ENCODE data around the gene CBLN1. TPM values are rescaled to one million over a fixed set of nuclear protein-coding genes. Genes with fewer than 3 reads are reported as not detected.

Gene CBLN1
- total and polyA plus RNA-seq, 2 experiments from 2014 or later = 1.2 to 6.4 TPM

DNA sequence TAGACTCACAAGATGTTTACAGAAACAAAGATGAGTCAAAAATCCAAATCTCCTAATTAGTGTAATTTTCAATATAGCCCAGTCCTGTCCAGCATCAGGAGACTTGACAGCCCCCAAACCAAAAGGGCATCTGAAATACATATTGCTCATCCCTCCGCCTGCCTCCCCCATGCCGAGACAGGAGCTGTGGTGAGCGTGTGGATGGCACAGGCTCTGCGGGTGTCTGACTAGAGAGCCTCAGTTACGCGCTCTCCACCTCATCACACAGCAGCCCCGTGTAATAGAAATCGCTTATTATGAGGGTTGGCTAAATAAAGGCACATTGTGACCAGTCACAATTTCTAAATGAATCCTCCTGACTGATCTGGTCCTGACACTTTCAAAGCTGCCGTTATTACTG is 43.1 kb upstream of the CBLN1 start (continued):
- TF ChIP-seq, protein P1, sequence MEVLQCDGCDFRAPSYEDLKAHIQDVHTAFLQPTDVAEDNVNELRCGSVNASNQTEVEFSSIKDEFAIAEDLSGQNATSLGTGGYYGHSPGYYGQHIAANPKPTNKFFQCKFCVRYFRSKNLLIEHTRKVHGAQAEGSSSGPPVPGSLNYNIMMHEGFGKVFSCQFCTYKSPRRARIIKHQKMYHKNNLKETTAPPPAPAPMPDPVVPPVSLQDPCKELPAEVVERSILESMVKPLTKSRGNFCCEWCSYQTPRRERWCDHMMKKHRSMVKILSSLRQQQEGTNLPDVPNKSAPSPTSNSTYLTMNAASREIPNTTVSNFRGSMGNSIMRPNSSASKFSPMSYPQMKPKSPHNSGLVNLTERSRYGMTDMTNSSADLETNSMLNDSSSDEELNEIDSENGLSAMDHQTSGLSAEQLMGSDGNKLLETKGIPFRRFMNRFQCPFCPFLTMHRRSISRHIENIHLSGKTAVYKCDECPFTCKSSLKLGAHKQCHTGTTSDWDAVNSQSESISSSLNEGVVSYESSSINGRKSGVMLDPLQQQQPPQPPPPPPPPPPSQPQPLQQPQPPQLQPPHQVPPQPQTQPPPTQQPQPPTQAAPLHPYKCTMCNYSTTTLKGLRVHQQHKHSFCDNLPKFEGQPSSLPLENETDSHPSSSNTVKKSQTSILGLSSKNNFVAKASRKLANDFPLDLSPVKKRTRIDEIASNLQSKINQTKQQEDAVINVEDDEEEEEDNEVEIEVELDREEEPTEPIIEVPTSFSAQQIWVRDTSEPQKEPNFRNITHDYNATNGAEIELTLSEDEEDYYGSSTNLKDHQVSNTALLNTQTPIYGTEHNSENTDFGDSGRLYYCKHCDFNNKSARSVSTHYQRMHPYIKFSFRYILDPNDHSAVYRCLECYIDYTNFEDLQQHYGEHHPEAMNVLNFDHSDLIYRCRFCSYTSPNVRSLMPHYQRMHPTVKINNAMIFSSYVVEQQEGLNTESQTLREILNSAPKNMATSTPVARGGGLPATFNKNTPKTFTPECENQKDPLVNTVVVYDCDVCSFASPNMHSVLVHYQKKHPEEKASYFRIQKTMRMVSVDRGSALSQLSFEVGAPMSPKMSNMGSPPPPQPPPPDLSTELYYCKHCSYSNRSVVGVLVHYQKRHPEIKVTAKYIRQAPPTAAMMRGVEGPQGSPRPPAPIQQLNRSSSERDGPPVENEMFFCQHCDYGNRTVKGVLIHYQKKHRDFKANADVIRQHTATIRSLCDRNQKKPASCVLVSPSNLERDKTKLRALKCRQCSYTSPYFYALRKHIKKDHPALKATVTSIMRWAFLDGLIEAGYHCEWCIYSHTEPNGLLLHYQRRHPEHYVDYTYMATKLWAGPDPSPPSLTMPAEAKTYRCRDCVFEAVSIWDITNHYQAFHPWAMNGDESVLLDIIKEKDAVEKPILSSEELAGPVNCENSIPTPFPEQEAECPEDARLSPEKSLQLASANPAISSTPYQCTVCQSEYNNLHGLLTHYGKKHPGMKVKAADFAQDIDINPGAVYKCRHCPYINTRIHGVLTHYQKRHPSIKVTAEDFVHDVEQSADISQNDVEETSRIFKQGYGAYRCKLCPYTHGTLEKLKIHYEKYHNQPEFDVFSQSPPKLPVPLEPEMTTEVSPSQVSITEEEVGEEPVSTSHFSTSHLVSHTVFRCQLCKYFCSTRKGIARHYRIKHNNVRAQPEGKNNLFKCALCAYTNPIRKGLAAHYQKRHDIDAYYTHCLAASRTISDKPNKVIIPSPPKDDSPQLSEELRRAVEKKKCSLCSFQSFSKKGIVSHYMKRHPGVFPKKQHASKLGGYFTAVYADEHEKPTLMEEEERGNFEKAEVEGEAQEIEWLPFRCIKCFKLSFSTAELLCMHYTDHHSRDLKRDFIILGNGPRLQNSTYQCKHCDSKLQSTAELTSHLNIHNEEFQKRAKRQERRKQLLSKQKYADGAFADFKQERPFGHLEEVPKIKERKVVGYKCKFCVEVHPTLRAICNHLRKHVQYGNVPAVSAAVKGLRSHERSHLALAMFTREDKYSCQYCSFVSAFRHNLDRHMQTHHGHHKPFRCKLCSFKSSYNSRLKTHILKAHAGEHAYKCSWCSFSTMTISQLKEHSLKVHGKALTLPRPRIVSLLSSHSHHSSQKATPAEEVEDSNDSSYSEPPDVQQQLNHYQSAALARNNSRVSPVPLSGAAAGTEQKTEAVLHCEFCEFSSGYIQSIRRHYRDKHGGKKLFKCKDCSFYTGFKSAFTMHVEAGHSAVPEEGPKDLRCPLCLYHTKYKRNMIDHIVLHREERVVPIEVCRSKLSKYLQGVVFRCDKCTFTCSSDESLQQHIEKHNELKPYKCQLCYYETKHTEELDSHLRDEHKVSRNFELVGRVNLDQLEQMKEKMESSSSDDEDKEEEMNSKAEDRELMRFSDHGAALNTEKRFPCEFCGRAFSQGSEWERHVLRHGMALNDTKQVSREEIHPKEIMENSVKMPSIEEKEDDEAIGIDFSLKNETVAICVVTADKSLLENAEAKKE (CRISPR knock-in tag; IDR thresholded peaks at IDR 0.05) = no peak
- no peak for TF ChIP-seq JUNB (IDR thresholded peaks at IDR 0.05; ENCODE audit: unreplicated experiment)
- no peak for TF ChIP-seq NANOG (IDR thresholded peaks at IDR 0.05; ENCODE audit: borderline replicate concordance)

DNA sequence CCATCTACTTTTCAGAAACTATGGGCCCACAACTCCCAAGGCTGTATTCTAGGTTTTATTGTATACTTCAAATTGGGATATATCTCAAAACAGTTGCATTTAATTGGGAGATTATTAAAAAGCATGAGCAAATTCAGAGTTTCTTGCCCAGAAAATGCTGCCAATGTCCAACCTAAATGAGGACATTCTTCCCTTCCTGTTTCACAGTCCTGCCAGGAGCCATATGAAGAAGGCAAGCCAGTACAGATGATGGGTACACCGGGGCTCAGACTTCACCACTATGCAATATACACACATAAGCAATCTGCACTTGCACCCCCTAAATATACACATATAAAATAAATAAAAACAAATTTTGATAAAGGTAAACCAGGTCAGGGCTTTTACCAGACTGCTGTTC is 34.0 kb upstream of the CBLN1 start:
- Histone ChIP-seq H3K4me1 (ENCODE audit: insufficient read depth) (peaks cover 18% of the 10 kb centered on the region), H3K9me2 (ENCODE audit: insufficient read depth) (no peaks in the 10 kb centered on the region), H3F3A (replicated peaks; ENCODE audit: low read depth) (no peaks in the 10 kb centered on the region), H3K36me3 (ENCODE audit: insufficient read depth) (no peaks in the 10 kb centered on the region), H3K27me3 (ENCODE audit: insufficient read depth) (no peaks in the 10 kb centered on the region; the same call in 1 of the 2 replicates), H3K27ac (ENCODE audit: low read depth) (no peak overlapping the region), H3K4me3 (no peak overlapping the region), H3K79me2 (replicated peaks; ENCODE audit: insufficient read depth) (no peaks in the 10 kb centered on the region), H3K4me2 (no peak overlapping the region), H2AFZ (no peak overlapping the region), H4K20me1 (replicated peaks; ENCODE audit: insufficient read depth) (no peaks in the 10 kb centered on the region)
- Mint-ChIP-seq H3K9me3 (no peaks in the 10 kb centered on the region), H3K27ac (no peak overlapping the region), H3K4me1 (peaks cover 15% of the 10 kb centered on the region), H3K36me3 (ENCODE audit: low read depth) (no peaks in the 10 kb centered on the region), H3K27me3 (ENCODE audit: insufficient read depth, low read depth, poor library complexity) (peaks cover 5% of the 10 kb centered on the region), H3K4me3 (no peak overlapping the region)
- DNase-seq (ENCODE audit: low spot score) = no peak
- no peak for ATAC-seq
- TF ChIP-seq POLR2AphosphoS5 (IDR thresholded peaks at IDR 0.05; ENCODE audit: low read depth) = no peak
- TF ChIP-seq EZH2 (IDR thresholded peaks at IDR 0.05; ENCODE audit: low read depth, unreplicated experiment) = no peak
- TF ChIP-seq, protein P2, sequence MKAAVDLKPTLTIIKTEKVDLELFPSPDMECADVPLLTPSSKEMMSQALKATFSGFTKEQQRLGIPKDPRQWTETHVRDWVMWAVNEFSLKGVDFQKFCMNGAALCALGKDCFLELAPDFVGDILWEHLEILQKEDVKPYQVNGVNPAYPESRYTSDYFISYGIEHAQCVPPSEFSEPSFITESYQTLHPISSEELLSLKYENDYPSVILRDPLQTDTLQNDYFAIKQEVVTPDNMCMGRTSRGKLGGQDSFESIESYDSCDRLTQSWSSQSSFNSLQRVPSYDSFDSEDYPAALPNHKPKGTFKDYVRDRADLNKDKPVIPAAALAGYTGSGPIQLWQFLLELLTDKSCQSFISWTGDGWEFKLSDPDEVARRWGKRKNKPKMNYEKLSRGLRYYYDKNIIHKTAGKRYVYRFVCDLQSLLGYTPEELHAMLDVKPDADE (IDR thresholded peaks at IDR 0.05) = no peak
- TF ChIP-seq EZH2phosphoT487 (IDR thresholded peaks at IDR 0.05; ENCODE audit: unreplicated experiment) = no peak
- TF ChIP-seq, protein P3, sequence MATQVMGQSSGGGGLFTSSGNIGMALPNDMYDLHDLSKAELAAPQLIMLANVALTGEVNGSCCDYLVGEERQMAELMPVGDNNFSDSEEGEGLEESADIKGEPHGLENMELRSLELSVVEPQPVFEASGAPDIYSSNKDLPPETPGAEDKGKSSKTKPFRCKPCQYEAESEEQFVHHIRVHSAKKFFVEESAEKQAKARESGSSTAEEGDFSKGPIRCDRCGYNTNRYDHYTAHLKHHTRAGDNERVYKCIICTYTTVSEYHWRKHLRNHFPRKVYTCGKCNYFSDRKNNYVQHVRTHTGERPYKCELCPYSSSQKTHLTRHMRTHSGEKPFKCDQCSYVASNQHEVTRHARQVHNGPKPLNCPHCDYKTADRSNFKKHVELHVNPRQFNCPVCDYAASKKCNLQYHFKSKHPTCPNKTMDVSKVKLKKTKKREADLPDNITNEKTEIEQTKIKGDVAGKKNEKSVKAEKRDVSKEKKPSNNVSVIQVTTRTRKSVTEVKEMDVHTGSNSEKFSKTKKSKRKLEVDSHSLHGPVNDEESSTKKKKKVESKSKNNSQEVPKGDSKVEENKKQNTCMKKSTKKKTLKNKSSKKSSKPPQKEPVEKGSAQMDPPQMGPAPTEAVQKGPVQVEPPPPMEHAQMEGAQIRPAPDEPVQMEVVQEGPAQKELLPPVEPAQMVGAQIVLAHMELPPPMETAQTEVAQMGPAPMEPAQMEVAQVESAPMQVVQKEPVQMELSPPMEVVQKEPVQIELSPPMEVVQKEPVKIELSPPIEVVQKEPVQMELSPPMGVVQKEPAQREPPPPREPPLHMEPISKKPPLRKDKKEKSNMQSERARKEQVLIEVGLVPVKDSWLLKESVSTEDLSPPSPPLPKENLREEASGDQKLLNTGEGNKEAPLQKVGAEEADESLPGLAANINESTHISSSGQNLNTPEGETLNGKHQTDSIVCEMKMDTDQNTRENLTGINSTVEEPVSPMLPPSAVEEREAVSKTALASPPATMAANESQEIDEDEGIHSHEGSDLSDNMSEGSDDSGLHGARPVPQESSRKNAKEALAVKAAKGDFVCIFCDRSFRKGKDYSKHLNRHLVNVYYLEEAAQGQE (IDR thresholded peaks at IDR 0.05; ENCODE audit: unreplicated experiment) = no peak
- no peak for TF ChIP-seq ZNF331 (CRISPR knock-in tag; IDR thresholded peaks at IDR 0.05; ENCODE audit: low read depth)
- TF ChIP-seq ZNF114 (CRISPR knock-in tag; IDR thresholded peaks at IDR 0.05) = no peak
